Hepatocyte (in vitro differentiated cells): ENCODE measurements around the gene DIP2C. TPM values are rescaled to one million over a fixed set of nuclear protein-coding genes. Genes with fewer than 3 reads are reported as not detected.

Source experiments
- DNase-seq: peaks from one replicate; pipeline ENCODE4 v3.0.0-alpha.2; 2016; ENCODE audit warnings: low spot score
- H2AFZ ChIP-seq: fragments of 200-600 bp; sonication (generic); 2 replicates; pipeline ENCODE4 v1.6.0; 2016; ENCODE audit warnings: antibody characterized with exemption, mild to moderate bottlenecking
- H3K27ac ChIP-seq: fragments of 200-600 bp; sonication (generic); 2 replicates; pipeline ENCODE4 v1.5.1; 2016; ENCODE audit warnings: mild to moderate bottlenecking
- H3K27me3 ChIP-seq: fragments of 200-600 bp; sonication (generic); 2 replicates; pipeline ENCODE4 v1.6.1; 2016
- H3K36me3 ChIP-seq: fragments of 200-600 bp; sonication (generic); replicated peaks from 2 replicates; pipeline ENCODE4 v1.5.1; 2016; ENCODE audit warnings: low read depth; ENCODE audit not compliant: insufficient read depth
- H3K4me1 ChIP-seq: fragments of 200-600 bp; sonication (generic); 2 replicates; pipeline ENCODE4 v1.5.1; 2016; ENCODE audit warnings: mild to moderate bottlenecking, moderate library complexity; ENCODE audit not compliant: insufficient read depth
- H3K4me2 ChIP-seq: fragments of 200-600 bp; sonication (generic); 2 replicates; pipeline ENCODE4 v1.6.0; 2016
- H3K4me3 ChIP-seq: fragments of 200-600 bp; sonication (generic); 2 replicates; pipeline ENCODE4 v1.5.1; 2016; ENCODE audit warnings: mild to moderate bottlenecking
- H3K79me2 ChIP-seq: fragments of 200-600 bp; sonication (generic); 2 replicates; pipeline ENCODE4 v1.6.0; 2017; ENCODE audit warnings: mild to moderate bottlenecking
- H3K9me2 ChIP-seq: fragments of 200-600 bp; sonication (generic); replicated peaks from 2 replicates; pipeline ENCODE4 v1.6.0; 2017; ENCODE audit warnings: mild to moderate bottlenecking; ENCODE audit not compliant: insufficient read depth
- H3K9me3 ChIP-seq: fragments of 200-600 bp; sonication (generic); 2 replicates; pipeline ENCODE4 v1.5.1; 2016; ENCODE audit warnings: low read depth, mild to moderate bottlenecking
- H4K20me1 ChIP-seq: fragments of 200-600 bp; sonication (generic); 2 replicates; pipeline ENCODE4 v1.6.0; 2016; ENCODE audit warnings: mild to moderate bottlenecking; ENCODE audit not compliant: insufficient read depth, poor library complexity, severe bottlenecking
- CTCF ChIP-seq: fragments of 200-600 bp; sonication (generic); IDR thresholded peaks from 2 replicates; pipeline ENCODE4 v1.5.1; 2016; ENCODE audit warnings: antibody characterized with exemption, mild to moderate bottlenecking; ENCODE audit not compliant: poor library complexity
- EZH2 ChIP-seq: fragments of 200-600 bp; sonication (generic); IDR thresholded peaks from 2 replicates; pipeline ENCODE4 v1.6.1; 2016; ENCODE audit warnings: antibody characterized with exemption, mild to moderate bottlenecking, borderline replicate concordance
- EZH2phosphoT487 ChIP-seq: fragments of 200-600 bp; sonication (generic); IDR thresholded peaks from one replicate; pipeline ENCODE4 v1.6.1; 2018; ENCODE audit warnings: antibody characterized with exemption, mild to moderate bottlenecking, low read depth, moderate library complexity; ENCODE audit not compliant: unreplicated experiment, severe bottlenecking
- WGBS: methylation state at CpG from one replicate; pipeline ENCODE4 v1.1.6; 2016; ENCODE audit warnings: low lambda C conversion rate; ENCODE audit errors: missing lambda C conversion rate; 5-methylcytosine and 5-hydroxymethylcytosine counted together
- polyA plus RNA-seq: library from polyadenylated mRNA; unstranded; fragments of >200 nt; fragmentation: Nextera tagmentation; extraction: Ambion mirVana; gene quantifications from 2 replicates; pipeline ENCODE4 v1.2.1, GENCODE V29; 2016
- total RNA-seq: library from RNA; depleted of rRNA; stranded (reverse); fragments of >200 nt; gene quantifications from 2 replicates; pipeline ENCODE4 v1.2.3, GENCODE V29; 2014

DIP2C gene
- total and polyA plus RNA-seq, 2 experiments from 2014 or later = 11.1 to 12.8 TPM

GRCh38 chr10:470339-471003, 219.0 kb downstream of the DIP2C start:
- no peaks in the 10 kb centered on the region for H3K4me1 ChIP-seq
- 83% methylated on average over 20 of the region's 20 CpGs for WGBS
- H3K9me2 ChIP-seq = no peaks in the 10 kb centered on the region

GRCh38 chr10:469947-470338, 219.5 kb downstream of the DIP2C start:
- no peaks in the 10 kb centered on the region for H3K4me1 ChIP-seq
- no peak for DNase-seq
- H3K36me3 ChIP-seq = no peaks in the 10 kb centered on the region
- H3K9me3 ChIP-seq = no peaks in the 10 kb centered on the region
- H3K27me3 ChIP-seq = no peaks in the 10 kb centered on the region
- H3K4me2 ChIP-seq = no peak overlapping the region
- H2AFZ ChIP-seq = no peak overlapping the region
- no peaks in the 10 kb centered on the region for H3K9me2 ChIP-seq
- WGBS = 97% methylated on average over 10 of the region's 10 CpGs
- no peak overlapping the region for H3K4me3 ChIP-seq
- H3K79me2 ChIP-seq = no peaks in the 10 kb centered on the region
- no peaks in the 10 kb centered on the region for H4K20me1 ChIP-seq
- H3K27ac ChIP-seq = no peak overlapping the region
- TF ChIP-seq EZH2phosphoT487 (no peak), CTCF (no peak), EZH2 (no peak)

More at GRCh38 chr10:470339-471003, 219.0 kb downstream of the DIP2C start:
- no peaks in the 10 kb centered on the region for H4K20me1 ChIP-seq
- TF ChIP-seq EZH2phosphoT487 = no peak
- TF ChIP-seq EZH2 = no peak
- TF ChIP-seq CTCF = no peak
- H3K9me3 ChIP-seq = no peaks in the 10 kb centered on the region
- no peaks in the 10 kb centered on the region for H3K79me2 ChIP-seq
- H3K4me3 ChIP-seq = no peak overlapping the region
- H3K27ac ChIP-seq = no peak overlapping the region
- no peak overlapping the region for H2AFZ ChIP-seq
- H3K27me3 ChIP-seq = no peaks in the 10 kb centered on the region
- no peak overlapping the region for H3K4me2 ChIP-seq
- no peaks in the 10 kb centered on the region for H3K36me3 ChIP-seq
- DNase-seq = no peak

GRCh38 chr10:459743-460142, 229.7 kb downstream of the DIP2C start:
- Histone ChIP-seq H3K9me2 (no peaks in the 10 kb centered on the region), H3K4me2 (no peak overlapping the region), H3K36me3 (no peaks in the 10 kb centered on the region), H3K27ac (no peak overlapping the region), H3K4me3 (no peak overlapping the region), H3K27me3 (no peaks in the 10 kb centered on the region), H3K9me3 (no peaks in the 10 kb centered on the region), H3K79me2 (peaks cover 8% of the 10 kb centered on the region), H3K4me1 (no peaks in the 10 kb centered on the region), H2AFZ (no peak overlapping the region), H4K20me1 (no peaks in the 10 kb centered on the region)
- 97% methylated on average over 12 of the region's 12 CpGs for WGBS
- DNase-seq = no peak
- TF ChIP-seq EZH2phosphoT487 (no peak), EZH2 (no peak), CTCF (no peak)
